A673 (cell line): ENCODE measurements around the gene CACNA1A. TPM values are rescaled to one million over a fixed set of nuclear protein-coding genes. Genes with fewer than 3 reads are reported as not detected.
A peak's percentile ranks its signal among the peaks of the same experiment; 100 is the strongest.

Source experiments
- BruUV-seq: library from RNA; stranded (reverse); fragments of 400-500 nt; replicated peaks from 2 replicates; lab custom pipeline; 2021; lab: Mats Ljungman, UMichigan
- CTCF ChIA-PET: fragments of 300-600 bp; sonication (Branson Sonifier 250); formaldehyde crosslinking; loops from one replicate; lab custom pipeline; 2022; ENCODE audit warnings: antibody characterized with exemption; lab: Charles Lee
- POLR2A ChIA-PET: fragments of 300-600 bp; sonication (Branson Sonifier 250); formaldehyde crosslinking; loops from one replicate; lab custom pipeline; 2022; ENCODE audit warnings: antibody characterized with exemption; ENCODE audit not compliant: low non-redundant PET; lab: Charles Lee
- DNase-seq: peaks from one replicate; pipeline ENCODE4 v3.0.0-alpha.2; 2015; ENCODE audit warnings: low spot score
- H3K27ac ChIP-seq: fragments of 200-600 bp; sonication (generic); 2 replicates; pipeline ENCODE4 v1.5.1; 2016; ENCODE audit warnings: mixed run types, low read depth, mild to moderate bottlenecking, mixed read lengths, antibody characterized with exemption, low read length; ENCODE audit not compliant: poor library complexity, severe bottlenecking
- H3K27me3 ChIP-seq: fragments of 200-600 bp; sonication (generic); replicated peaks from 2 replicates; pipeline ENCODE4 v1.6.1; 2017; ENCODE audit warnings: mixed run types, low read depth, mild to moderate bottlenecking, mixed read lengths, antibody characterized with exemption, low read length; ENCODE audit not compliant: insufficient read depth, poor library complexity
- H3K36me3 ChIP-seq: fragments of 200-600 bp; sonication (generic); 2 replicates; pipeline ENCODE4 v1.6.1; 2016; ENCODE audit warnings: mixed run types, mild to moderate bottlenecking, mixed read lengths, antibody characterized with exemption, low read length; ENCODE audit not compliant: insufficient read depth, poor library complexity, severe bottlenecking
- H3K4me1 ChIP-seq: fragments of 200-600 bp; sonication (generic); 2 replicates; pipeline ENCODE4 v1.6.1; 2017; ENCODE audit warnings: mixed run types, mild to moderate bottlenecking, mixed read lengths, antibody characterized with exemption, low read length; ENCODE audit not compliant: insufficient read depth, poor library complexity, severe bottlenecking
- H3K4me3 ChIP-seq: fragments of 200-600 bp; sonication (generic); 2 replicates; pipeline ENCODE4 v1.5.1; 2016; ENCODE audit warnings: low read depth, mixed run types, mild to moderate bottlenecking, mixed read lengths, low read length; ENCODE audit not compliant: poor library complexity, severe bottlenecking
- H3K9me3 ChIP-seq: fragments of 200-600 bp; sonication (generic); 2 replicates; pipeline ENCODE4 v1.6.1; 2016; ENCODE audit warnings: mixed run types, low read depth, mild to moderate bottlenecking, mixed read lengths, antibody characterized with exemption, low read length; ENCODE audit not compliant: poor library complexity, severe bottlenecking
- EZH2 ChIP-seq: fragments of 200-600 bp; sonication (generic); IDR thresholded peaks from 2 replicates; pipeline ENCODE4 v1.6.1; 2017; ENCODE audit warnings: borderline replicate concordance, low read depth, mild to moderate bottlenecking, mixed read lengths, antibody characterized with exemption, low read length; ENCODE audit not compliant: poor library complexity, severe bottlenecking
- intact Hi-C: fragments of 100-400 bp; cut with micrococcal nuclease; formaldehyde crosslinking; loops from one replicate; pipeline ENCODE4 v1.10.0; 2022; ENCODE audit not compliant: unreplicated experiment
- total RNA-seq: library from RNA; stranded (reverse); gene quantifications from 2 replicates; pipeline ENCODE4 v1.2.3, GENCODE V29; 2021
- TF ChIP-seq, protein P1 (sequence below): fragments of 300-800, 200-600 bp; sonication (generic); conservative IDR thresholded peaks from 2 replicates; pipeline ENCODE4 v1.5.1; 2017; ENCODE audit warnings: low read depth, mild to moderate bottlenecking, antibody characterized with exemption, low read length, moderate library complexity, mixed read lengths

Gene CACNA1A
- total RNA-seq, 1 experiment from 2014 or later: 3.2 TPM

DNA sequence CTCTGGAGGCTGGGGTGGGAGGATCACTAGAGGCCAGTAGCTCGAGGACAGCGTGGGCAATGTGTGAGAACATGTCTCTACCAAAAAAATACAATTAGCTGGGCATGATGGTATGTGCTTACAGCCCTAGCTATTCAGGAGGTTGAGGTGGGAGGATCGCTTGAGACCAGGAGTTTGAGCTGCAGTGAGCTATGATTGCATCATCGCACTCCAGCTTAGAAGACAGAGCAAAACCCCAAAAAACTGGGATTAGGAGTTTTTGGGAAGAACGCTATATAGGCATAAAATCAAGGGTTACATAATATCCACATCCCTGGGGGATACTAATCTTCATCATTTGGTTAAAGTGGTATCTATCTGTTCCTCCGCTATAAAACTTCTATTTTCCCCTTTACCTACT, 155.5 kb downstream of the CACNA1A start:
- H3K9me3 ChIP-seq: peaks cover 9% of the 10 kb centered on the region
- TF ChIP-seq EZH2: no peak
- TF ChIP-seq, protein P1, sequence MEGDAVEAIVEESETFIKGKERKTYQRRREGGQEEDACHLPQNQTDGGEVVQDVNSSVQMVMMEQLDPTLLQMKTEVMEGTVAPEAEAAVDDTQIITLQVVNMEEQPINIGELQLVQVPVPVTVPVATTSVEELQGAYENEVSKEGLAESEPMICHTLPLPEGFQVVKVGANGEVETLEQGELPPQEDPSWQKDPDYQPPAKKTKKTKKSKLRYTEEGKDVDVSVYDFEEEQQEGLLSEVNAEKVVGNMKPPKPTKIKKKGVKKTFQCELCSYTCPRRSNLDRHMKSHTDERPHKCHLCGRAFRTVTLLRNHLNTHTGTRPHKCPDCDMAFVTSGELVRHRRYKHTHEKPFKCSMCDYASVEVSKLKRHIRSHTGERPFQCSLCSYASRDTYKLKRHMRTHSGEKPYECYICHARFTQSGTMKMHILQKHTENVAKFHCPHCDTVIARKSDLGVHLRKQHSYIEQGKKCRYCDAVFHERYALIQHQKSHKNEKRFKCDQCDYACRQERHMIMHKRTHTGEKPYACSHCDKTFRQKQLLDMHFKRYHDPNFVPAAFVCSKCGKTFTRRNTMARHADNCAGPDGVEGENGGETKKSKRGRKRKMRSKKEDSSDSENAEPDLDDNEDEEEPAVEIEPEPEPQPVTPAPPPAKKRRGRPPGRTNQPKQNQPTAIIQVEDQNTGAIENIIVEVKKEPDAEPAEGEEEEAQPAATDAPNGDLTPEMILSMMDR: no peak
- H3K4me3 ChIP-seq: no peak overlapping the region
- ChIA-PET POLR2A (no interaction called here), CTCF (no interaction called here)
- peaks cover 7% of the 10 kb centered on the region for H3K27me3 ChIP-seq
- H3K4me1 ChIP-seq: no peaks in the 10 kb centered on the region
- intact Hi-C loops: no loop called here
- H3K36me3 ChIP-seq: no peaks in the 10 kb centered on the region
- peak; percentile 57 for DNase-seq
- BruUV-seq: no TSS peak
- no peak overlapping the region for H3K27ac ChIP-seq

DNA sequence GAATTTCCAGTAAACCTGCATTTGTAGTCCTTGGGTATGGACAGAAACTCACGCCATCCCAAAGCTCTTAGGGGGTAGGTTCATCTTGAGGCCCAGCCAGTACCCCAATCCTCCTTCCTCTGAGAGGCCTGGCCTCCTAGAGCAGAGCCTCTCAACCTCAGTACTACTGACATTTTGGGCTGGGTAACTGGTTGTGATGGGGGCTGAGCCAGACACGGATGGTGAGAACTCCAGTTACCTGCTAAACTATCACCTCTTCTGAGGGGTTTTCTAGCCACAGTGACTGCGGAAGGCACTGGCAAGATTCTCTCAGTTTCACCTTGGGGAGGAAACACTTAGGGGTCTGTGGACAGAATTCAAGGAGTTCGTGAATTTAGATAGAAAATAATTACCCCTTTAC, 156.2 kb downstream of the CACNA1A start:
- intact Hi-C loops: no loop called here
- ChIA-PET CTCF (no interaction called here), POLR2A (no interaction called here)
- BruUV-seq: no TSS peak
- no peak for DNase-seq
- no peak overlapping the region for H3K4me3 ChIP-seq
- no peaks in the 10 kb centered on the region for H3K36me3 ChIP-seq
- peaks cover 9% of the 10 kb centered on the region for H3K9me3 ChIP-seq
- no peaks in the 10 kb centered on the region for H3K4me1 ChIP-seq
- H3K27me3 ChIP-seq: peaks cover 7% of the 10 kb centered on the region
- H3K27ac ChIP-seq: no peak overlapping the region
- TF ChIP-seq, protein P1: no peak
- TF ChIP-seq EZH2: no peak

DNA sequence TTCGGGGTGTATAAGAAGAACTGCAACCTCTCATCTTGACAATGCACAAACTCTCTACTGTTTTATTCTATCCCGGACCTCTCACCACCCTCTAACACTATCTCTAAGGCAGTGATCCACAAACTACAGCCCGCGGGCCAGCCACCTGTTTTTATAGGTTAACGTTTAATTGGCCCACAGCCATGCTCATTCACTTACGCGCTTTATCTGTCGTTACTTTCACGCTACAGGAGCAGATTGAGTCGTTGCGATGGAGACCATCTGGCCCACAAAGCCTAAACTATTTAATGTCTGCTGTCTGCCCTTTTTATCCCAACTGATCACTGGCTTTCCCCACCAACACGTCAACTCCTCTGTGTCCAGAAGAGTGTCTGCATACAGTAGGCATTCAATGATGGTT, 158.9 kb downstream of the CACNA1A start:
- H3K27ac ChIP-seq: no peak overlapping the region
- DNase-seq: no peak
- ChIA-PET CTCF (no interaction called here), POLR2A (no interaction called here)
- intact Hi-C loops: no loop called here
- H3K9me3 ChIP-seq: peaks cover 9% of the 10 kb centered on the region
- H3K4me1 ChIP-seq: no peaks in the 10 kb centered on the region
- BruUV-seq: no TSS peak
- H3K36me3 ChIP-seq: no peaks in the 10 kb centered on the region
- no peak for TF ChIP-seq EZH2
- TF ChIP-seq, protein P1: no peak
- H3K27me3 ChIP-seq: no peaks in the 10 kb centered on the region
- H3K4me3 ChIP-seq: no peak overlapping the region
